ENCODE data around the gene APLP1.

GRCh38 chr19:35843676-35844481, 24.5 kb upstream of the APLP1 start:
- TF ChIP-seq POLR2A (IDR thresholded peaks at IDR 0.05) (no peak), CTCF (IDR thresholded peaks at IDR 0.05) (no peak), EP300 (IDR thresholded peaks at IDR 0.05) (no peak), POLR2AphosphoS5 (IDR thresholded peaks at IDR 0.05) (no peak)

All from suprapubic skin (tissue), 4 donors.